22Rv1 (cell line): ENCODE measurements around the gene PIK3R4.

Source experiments
- CTCF ChIP-seq: fragments of 450-650 bp; IDR thresholded peaks from 2 replicates; pipeline ENCODE4 v1.5.1; 2017; ENCODE audit warnings: mild to moderate bottlenecking
- ZFX ChIP-seq: fragments of 450-650 bp; IDR thresholded peaks from 2 replicates; pipeline ENCODE4 v1.6.1; 2017; ENCODE audit warnings: antibody characterized with exemption, borderline replicate concordance

DNA sequence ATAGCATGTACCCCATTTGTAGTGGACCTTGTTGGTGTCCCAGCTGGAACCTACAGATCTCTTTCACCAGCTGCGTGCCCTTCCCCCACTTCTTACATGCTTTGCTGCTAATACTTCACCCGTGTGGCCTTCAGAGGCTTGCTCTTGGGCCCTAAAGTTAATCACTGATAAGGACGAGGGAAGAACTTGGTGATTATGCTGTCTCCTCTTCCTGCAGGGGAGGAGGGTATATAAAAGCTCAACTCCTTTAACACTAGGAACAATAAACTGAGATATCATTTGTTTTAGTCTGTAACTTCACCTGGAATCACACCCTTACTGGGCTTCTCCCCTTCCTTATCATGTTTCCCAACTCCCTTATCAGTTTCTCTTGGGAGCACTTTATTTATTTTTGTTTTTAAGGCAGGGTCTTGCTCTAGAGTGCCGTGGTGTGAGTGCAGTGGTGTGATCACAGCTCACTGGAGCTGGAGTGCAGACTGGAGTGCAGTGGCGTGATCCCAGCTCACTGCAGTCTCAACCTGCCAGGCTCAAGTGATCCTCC is 43.2 kb upstream of the PIK3R4 start:
- TF ChIP-seq CTCF = no peak
- no peak for TF ChIP-seq ZFX
